Epidermal melanocyte (primary cell): ENCODE results near the gene XYLT2.
"Not testable (repeated sequence)": the region's sequence is repeated elsewhere in the genome, so short reads cannot be mapped to it uniquely, and the experiment has no call there.

Experiments
- DNase-seq: peaks from one replicate; pipeline ENCODE4 v3.0.0; 2011; ENCODE audit warnings: low spot score; ENCODE audit not compliant: insufficient read length

Gene XYLT2

DNA sequence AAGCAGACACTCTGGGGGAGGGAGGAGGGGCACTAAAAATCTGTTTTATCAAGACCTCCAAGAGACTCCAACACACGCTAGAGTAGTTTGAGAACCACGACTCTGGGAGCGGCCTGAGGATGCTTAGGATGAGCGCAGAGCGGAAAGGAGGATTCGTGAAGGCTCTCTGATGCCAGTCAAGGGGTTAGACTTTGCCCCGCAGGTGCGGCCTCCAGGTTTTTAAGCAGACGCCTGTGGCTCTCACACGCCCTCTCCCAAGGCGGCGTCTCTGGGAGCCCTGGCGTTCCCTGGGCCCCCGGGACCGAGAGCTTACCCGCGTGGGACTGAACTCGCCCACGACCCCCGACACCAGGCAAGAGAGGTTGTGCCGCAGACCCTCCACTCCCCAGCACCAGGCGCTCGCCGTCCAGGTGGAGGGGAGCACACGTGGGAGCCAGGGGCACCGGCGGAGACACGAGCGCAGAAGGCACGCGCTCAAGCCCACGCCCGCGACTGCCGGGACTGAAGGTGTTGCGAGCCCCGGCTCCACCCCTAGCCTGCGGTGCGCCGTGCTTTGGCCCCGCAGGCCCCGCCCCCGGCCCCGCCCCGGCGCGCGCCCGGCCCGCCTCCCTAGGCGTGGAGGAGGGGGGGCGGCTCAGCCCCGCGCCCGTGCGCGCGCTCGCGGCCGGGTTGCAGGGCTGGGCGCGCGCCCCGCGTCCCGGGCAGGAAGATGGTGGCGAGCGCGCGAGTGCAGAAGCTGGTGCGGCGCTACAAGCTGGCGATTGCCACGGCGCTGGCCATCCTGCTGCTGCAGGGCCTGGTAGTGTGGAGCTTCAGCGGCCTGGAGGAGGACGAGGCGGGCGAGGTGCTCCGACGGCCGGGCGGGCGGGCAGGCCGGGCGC is at the start of gene XYLT2:
Gene XYLT2 (plus strand): TSS at position 695 of the 881 bp plus-strand sequence. CDS start 15 bp downstream, at position 710.
- DNase-seq: peak; percentile 94

DNA sequence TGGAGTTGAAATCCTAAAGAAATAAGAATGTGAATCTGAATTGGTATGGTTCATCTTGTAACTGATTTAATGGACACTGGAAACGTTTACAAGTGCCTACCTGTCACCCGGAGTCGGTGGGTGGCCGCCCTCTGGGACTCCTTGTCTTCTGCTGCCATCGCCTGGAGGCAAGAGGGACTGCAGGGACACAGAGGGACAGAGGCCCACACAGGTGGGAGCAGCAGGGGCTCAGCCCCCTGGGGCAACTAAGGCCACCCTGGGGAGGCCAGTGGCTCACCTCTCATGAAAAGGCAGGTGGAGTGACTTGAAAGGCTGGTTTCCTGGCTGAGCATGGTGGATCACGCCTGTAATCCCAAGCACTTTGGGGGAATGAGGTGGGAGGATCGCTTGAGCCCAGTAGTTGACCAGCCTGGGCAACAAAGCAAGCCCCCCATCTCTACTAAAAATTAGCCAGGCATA is 48.5 kb upstream of the XYLT2 start:
- peak; percentile 45 for DNase-seq

- DNase-seq: no peak
Measured at GRCh38 chr17:50298018-50298417, 47.9 kb upstream of the XYLT2 start.

DNA sequence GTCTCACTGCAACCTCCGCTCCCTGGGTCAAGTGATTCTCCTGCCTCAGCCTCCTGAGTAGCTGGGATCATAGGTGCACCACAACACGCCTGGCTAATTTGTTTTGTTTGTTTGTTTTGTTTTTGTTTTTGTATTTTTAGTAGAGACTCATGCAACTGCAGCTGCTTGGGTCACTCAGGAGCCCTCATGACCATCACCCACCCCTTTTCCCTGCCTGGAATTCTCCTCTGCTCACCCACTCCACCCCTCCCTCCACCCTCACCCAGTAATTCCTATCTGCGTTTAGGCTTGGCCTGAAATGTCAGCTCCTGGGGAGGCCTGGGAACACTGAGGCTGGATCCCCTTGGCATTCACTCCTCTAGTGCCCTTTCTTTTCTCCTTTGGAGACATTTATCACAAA is 46.1 kb upstream of the XYLT2 start:
- DNase-seq: no peak

GRCh38 chr17:50300824-50301223 is 45.1 kb upstream of the XYLT2 start:
- not testable (repeated sequence) for DNase-seq

DNA sequence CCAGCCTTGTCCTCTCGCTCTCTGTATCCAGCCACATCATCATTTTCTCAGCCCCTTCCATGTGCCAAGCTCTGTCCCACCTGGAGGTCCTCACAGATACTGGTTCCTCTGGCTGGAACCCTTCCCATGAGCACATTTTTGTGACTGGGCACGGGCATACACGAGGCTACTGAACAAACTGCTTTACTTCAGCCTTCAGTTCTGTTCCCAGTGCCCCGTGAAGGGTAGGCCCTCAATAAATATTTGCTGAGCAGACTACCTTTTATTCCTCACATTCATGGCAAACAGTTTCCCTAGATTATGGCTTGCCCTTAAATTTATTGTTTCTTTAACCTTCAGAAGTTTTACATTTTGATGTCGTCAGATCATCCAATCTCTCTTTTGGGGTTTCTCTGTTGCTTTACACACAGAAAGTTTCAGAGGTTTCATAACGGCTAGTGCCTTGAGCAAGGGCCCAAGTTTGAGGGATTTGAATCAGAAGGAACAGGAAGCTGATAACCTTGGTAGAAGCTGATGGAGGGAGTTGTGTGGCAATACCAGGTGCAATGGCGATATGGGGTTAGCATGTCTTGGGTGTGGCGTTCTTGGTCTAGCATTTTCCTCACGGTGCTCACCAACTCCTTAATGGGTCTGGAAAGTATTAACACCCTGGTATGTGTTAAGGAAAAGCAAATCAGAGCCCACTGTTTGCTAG is 43.9 kb upstream of the XYLT2 start:
- no peak for DNase-seq

DNA sequence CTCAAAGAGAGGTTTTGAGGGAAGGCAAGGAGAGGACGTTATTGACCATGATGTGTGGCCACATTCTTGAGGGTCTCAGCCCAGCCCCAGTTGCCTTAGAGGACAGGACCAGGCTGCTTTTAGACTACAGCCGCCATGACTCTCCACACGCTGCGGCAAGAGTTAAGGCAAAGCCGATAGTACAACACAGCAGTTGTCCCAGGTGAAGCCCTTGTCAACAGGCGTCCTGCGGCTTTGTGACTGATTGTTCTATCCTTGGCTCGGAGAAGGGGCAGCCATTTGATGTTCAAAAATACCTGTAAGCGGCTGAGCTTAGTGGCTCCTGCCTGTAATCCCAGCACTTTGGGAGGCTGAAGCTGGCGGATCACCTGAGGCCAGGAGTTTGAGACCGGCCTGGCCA is 42.9 kb upstream of the XYLT2 start:
- no peak for DNase-seq

GRCh38 chr17:50303596-50303995 is 42.3 kb upstream of the XYLT2 start:
- DNase-seq: no peak

- no peak for DNase-seq
Measured at GRCh38 chr17:50304781-50305404, 41.0 kb upstream of the XYLT2 start.

DNA sequence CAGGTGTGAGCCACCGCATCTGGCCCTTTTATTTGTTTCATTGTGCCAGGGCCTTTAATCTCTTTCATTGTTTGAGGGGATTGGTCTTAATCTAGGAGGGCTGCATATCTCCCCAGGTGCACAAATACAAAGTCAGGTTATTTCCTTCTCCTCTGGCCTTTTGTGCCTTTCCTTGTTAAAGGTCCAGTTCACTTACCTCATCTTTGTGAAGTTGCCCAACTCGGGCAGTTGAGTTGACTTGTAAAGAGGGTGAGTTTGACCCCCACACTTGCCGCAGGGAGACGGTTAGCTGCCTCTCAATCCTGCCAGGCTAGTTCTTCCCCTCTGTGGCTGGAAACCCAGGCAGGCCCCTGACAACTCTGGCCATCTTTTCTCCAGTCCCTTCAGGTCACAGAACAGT is 38.3 kb upstream of the XYLT2 start:
- no peak for DNase-seq

GRCh38 chr17:50308666-50309065 is 37.3 kb upstream of the XYLT2 start:
- DNase-seq: no peak

- DNase-seq: no peak
Measured at GRCh38 chr17:50310455-50311111, 35.3 kb upstream of the XYLT2 start.

DNA sequence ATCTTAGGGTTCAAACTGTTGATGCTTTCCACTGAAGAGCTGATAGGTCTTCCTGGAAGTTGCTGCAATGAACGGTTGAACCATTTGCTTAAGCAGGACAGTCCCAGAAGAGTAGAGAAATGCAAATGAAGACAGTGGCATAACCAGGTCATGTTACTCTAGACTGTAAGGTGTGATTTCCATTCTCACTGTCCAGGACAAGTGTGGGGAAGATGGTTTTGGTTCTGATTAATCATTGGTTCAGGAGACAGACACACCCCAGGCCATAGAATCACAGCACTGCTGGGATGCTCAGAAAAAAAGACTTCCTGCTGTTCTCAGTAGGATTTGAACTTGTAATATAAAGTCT is 34.8 kb upstream of the XYLT2 start:
- DNase-seq: no peak

DNA sequence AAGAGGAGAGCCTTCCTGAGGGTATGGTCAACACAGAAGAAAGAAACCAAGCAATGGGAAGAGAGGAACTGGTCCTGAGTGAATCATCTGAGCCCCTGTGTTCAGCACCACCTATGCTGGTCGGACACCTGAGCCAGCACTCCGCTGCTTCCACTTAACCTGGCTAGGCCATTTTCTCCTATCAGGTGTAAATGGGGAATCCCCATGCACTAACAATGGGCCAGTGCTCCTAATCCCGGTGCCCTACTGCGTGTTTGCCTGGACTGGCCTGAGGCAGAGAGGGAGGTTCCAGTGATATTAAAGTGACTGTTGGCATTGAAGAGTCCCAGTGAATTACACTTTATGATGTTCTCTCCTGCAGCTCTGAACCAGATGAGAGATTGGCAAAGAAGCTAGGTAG is 34.4 kb upstream of the XYLT2 start:
- DNase-seq: no peak

DNA sequence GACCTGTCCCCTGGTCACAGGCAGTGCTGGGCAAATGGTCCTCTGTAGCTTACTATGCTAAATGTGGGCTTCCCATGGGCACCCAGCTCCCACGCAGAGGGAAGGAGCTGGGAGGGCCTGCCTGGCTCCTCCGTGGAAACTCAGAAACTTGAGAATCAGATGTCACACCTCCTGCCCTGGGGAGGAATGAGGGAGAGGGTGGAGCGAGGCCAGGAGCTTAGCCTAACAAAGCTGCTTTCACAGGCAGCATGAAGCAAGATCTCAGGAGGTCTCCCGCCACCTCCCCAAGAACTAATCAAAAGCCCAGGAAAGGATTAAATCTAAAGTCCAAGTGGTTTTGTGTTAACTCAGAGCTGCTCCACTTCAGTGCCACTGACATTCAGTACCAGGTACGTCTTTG is 33.6 kb upstream of the XYLT2 start:
- DNase-seq: no peak

- no peak for DNase-seq
Measured at GRCh38 chr17:50314456-50315011, 31.4 kb upstream of the XYLT2 start.

DNA sequence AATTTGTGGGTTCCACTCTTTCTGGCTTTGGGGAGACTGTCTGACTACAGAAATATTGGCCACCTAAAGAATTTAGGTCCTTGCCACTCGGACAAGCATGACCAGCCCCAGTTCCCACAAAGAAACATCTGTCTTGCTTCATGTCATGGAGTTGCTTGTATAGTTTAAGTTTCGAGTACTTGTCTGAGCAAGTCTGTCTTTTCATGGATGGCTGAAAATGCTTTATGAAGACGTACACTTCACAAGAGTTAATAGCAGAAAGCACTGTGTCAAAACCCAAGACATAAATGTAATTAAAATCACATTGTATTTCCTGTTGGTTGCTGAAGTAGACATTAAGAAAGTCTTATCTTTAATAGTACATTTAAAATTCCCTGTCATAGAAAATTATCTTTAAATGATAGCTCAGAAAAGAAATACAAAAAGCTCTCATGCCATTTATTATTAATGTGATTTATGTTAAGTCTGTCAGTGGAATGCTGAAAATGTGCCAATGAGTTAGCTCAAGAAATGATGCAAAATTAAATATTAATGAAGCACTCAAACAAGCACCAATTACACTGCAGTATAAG is 29.8 kb upstream of the XYLT2 start:
- DNase-seq: no peak

DNA sequence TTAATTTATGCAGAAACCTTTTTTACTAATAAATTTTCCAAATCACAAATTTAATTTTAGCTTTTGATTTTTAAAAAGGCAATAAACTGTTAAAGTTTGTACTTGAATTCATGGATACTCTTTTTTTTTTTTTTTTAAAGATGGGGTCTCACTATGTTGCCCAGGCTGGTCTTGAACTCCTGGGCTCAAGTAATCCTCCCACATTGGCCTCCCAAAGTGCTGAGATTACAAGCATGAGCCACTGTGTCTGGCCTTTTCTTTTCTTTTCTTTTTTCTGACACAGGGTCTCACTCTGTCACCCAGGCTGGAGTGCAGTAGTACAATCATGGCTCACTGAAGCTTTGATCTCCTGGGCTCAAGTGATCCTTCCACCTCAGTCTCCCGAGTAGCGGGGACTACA is 29.3 kb upstream of the XYLT2 start:
- DNase-seq: not testable (repeated sequence)

DNA sequence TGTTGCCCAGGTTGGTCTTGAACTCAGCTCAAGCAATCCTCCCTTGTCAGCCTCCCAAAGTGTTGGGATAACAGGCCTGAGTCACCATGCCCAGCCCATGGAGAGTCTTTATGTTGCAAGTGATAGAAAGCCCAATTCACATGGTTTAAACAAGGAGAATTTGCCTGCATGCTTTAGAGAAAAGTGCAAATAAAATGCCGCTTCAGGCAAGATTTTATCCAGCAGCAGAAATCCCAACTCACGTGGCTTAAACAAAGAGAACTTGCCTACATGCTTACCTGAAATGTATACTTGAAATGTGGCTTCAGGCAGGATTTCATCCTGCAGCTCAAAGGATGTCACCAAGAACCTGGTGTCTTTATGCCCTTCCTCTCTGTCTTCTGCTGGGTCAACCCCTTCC is 28.8 kb upstream of the XYLT2 start:
- DNase-seq: no peak

DNA sequence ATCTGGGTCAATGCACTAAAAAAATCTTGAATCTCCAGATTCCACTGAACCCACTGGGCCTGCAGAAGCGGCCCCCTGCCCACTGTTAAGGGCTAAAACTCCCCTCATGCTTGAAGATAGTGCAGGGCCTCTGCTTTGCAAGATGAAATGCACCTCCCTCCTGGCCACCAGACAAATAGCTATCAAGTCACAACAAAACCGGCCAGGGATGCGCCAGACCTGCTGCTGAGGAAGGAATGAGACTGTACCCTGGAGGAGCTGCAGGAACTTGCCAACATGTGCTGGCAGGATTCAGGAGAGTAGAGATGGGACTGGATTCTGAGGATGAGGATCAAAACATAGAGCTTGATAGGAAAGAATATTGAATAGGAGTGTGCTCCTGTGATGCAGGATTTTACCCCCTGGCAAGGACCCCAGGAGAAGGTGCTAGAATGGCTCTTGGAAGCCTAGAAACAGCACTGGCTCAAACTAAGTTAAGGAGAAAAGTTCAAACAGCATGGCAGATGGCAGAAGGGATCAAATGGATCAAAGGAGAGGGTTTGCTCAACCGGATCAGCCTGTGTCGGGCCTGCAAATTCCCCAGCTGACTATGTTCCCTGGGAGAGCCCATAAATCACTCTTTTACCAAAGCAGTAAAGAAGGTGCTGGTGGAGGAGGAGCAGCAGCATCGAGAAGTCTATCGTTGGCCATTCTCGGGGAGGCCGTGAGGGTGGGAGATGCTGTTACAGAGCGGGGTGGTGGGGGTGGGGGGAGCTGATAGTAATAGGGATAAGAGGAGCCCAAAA is 27.2 kb upstream of the XYLT2 start:
- DNase-seq: no peak
